GM18498 (cell line): ENCODE results near the gene TRAPPC8.
"Not testable (repeated sequence)": the region's sequence is repeated elsewhere in the genome, so short reads cannot be mapped to it uniquely, and the experiment has no call there.

Experiments
- ATAC-seq: cut with Tn5 transposase; IDR thresholded peaks from one replicate; pipeline ENCODE4 v1.9.1; 2021; ENCODE audit warnings: mild to moderate bottlenecking, moderate library complexity; ENCODE audit not compliant: unreplicated experiment

The TRAPPC8 gene

GRCh38 chr18:31942999-31943877 lies at the start of gene TRAPPC8:
TSS of gene TRAPPC8 (minus strand) at chr18:31943128. CDS start at chr18:31942764, 364 bp downstream.
- peak; percentile 85 for ATAC-seq

GRCh38 chr18:31990823-31991222 lies 47.9 kb upstream of the TRAPPC8 start:
- peak; percentile 99 for ATAC-seq

GRCh38 chr18:31983976-31984375 lies 41.0 kb upstream of the TRAPPC8 start:
- no peak for ATAC-seq

GRCh38 chr18:31983020-31983419 lies 40.1 kb upstream of the TRAPPC8 start:
- no peak for ATAC-seq

- no peak for ATAC-seq
These were observed 37.9 kb upstream of the TRAPPC8 start for GRCh38 chr18:31980863-31981262.

- ATAC-seq = no peak
These were observed 36.8 kb upstream of the TRAPPC8 start for GRCh38 chr18:31979714-31980113.

GRCh38 chr18:31978616-31979015 lies 35.7 kb upstream of the TRAPPC8 start:
- ATAC-seq = no peak

- ATAC-seq = no peak
These were observed 34.4 kb upstream of the TRAPPC8 start for GRCh38 chr18:31977270-31977872.

- no peak for ATAC-seq
These were observed 33.3 kb upstream of the TRAPPC8 start for GRCh38 chr18:31976242-31976641.

- ATAC-seq = no peak
These were observed 31.1 kb upstream of the TRAPPC8 start for GRCh38 chr18:31973929-31974546.

GRCh38 chr18:31970617-31971016 lies 27.7 kb upstream of the TRAPPC8 start:
- ATAC-seq = no peak

GRCh38 chr18:31965316-31965970 lies 22.5 kb upstream of the TRAPPC8 start:
- ATAC-seq = no peak

GRCh38 chr18:31957728-31958127 lies 14.8 kb upstream of the TRAPPC8 start:
- ATAC-seq = no peak

- ATAC-seq = no peak
These were observed 11.4 kb upstream of the TRAPPC8 start for GRCh38 chr18:31954349-31954748.

GRCh38 chr18:31953699-31954098 lies 10.8 kb upstream of the TRAPPC8 start:
- ATAC-seq = not testable (repeated sequence)

GRCh38 chr18:31952223-31952622 lies 9.3 kb upstream of the TRAPPC8 start:
- no peak for ATAC-seq

GRCh38 chr18:31950583-31950982 lies 7.7 kb upstream of the TRAPPC8 start:
- ATAC-seq = no peak

GRCh38 chr18:31948349-31948748 lies 5.4 kb upstream of the TRAPPC8 start:
- not testable (repeated sequence) for ATAC-seq

- ATAC-seq = no peak
These were observed 3.5 kb upstream of the TRAPPC8 start for GRCh38 chr18:31946305-31947046.
